GM12878 (cell line): Measurements from ENCODE around the gene RNF44. TPM values are rescaled to one million over a fixed set of nuclear protein-coding genes. Genes with fewer than 3 reads are reported as not detected.

Experiments
- ATAC-seq: fragments of 200-7000 bp; cut with Tn5 transposase; 3 replicates; pipeline ENCODE4 v1.9.1; 2020; ENCODE audit warnings: mild to moderate bottlenecking, moderate library complexity
- BruUV-seq: library from RNA; stranded (reverse); fragments of 400-500 nt; replicated peaks from 2 replicates; lab custom pipeline; 2021; lab: Mats Ljungman, UMichigan
- CTCF ChIA-PET: fragments of 300-600 bp; sonication (Branson Sonifier 250); formaldehyde crosslinking; extraction: SDS; loops from one replicate; lab custom pipeline; 2021; ENCODE audit warnings: inconsistent platforms; lab: Yijun Ruan, JAX
- POLR2A ChIA-PET: fragments of 350-600 bp; formaldehyde crosslinking; extraction: SDS; loops from one replicate; lab custom pipeline; 2021; ENCODE audit warnings: inconsistent platforms; lab: Charles Lee
- RAD21 ChIA-PET: fragments of 300-600 bp; sonication (Branson Sonifier 250); formaldehyde crosslinking; loops from one replicate; lab custom pipeline; 2023; ENCODE audit warnings: antibody characterized with exemption; ENCODE audit not compliant: unreplicated experiment; lab: Charles Lee
- SMC1A ChIA-PET: fragments of 300-600 bp; sonication (Branson Sonifier 250); formaldehyde crosslinking; loops from one replicate; lab custom pipeline; 2023; ENCODE audit not compliant: unreplicated experiment, uncharacterized antibody; lab: Charles Lee
- DNase-seq: peaks from one replicate; pipeline ENCODE4 v3.0.0-alpha.2; 2011; ENCODE audit warnings: low read depth, low spot score
- FAIRE-seq: peaks from 3 replicates; lab custom pipeline; 2011; peaks lifted over from hg19 to GRCh38; lab: Jason Lieb, UNC
- H2AFZ ChIP-seq: 2 replicates; pipeline ENCODE4 v1.6.0; 2011; ENCODE audit warnings: low read depth, low read length, control low read depth; ENCODE audit not compliant: control insufficient read depth
- H3K27ac ChIP-seq: 2 replicates; pipeline ENCODE4 v1.5.1; 2011; ENCODE audit warnings: control low read depth; ENCODE audit not compliant: control insufficient read depth, insufficient read depth
- H3K27me3 ChIP-seq, 2 experiments: replicated peaks in 1 of 2; 2 replicates each; pipeline versions ENCODE4 v1.6.0 to v1.6.1; 2011; ENCODE audit warnings: low read length in 1 of 2; ENCODE audit not compliant: control insufficient read depth in 2 of 2, insufficient read depth in 2 of 2
- H3K36me3 ChIP-seq, 2 experiments: 2 replicates each; pipeline ENCODE4 v1.5.1; 2011; ENCODE audit warnings: low read length in 1 of 2; ENCODE audit not compliant: control insufficient read depth in 2 of 2, insufficient read depth in 2 of 2
- H3K4me1 ChIP-seq: 2 replicates; pipeline ENCODE4 v1.6.1; 2011; ENCODE audit warnings: mild to moderate bottlenecking, low read length, moderate library complexity, mixed read lengths; ENCODE audit not compliant: control insufficient read depth, insufficient read depth
- H3K4me2 ChIP-seq: 2 replicates; pipeline ENCODE4 v1.6.0; 2011; ENCODE audit warnings: control low read depth; ENCODE audit not compliant: control insufficient read depth, insufficient read depth
- H3K4me3 ChIP-seq: fragments of 200-600 bp; sonication (generic); 2 replicates; pipeline ENCODE4 v1.5.1; 2016
- H3K79me2 ChIP-seq: 2 replicates; pipeline ENCODE4 v1.6.0; 2011; ENCODE audit warnings: low read length; ENCODE audit not compliant: control insufficient read depth, insufficient read depth
- H3K9ac ChIP-seq: 2 replicates; pipeline ENCODE4 v1.8.0; 2011; ENCODE audit warnings: low read length, control low read depth, mixed read lengths; ENCODE audit not compliant: control insufficient read depth, insufficient read depth
- H3K9me3 ChIP-seq: replicated peaks from 3 replicates; pipeline ENCODE4 v1.5.1; 2011; ENCODE audit warnings: mild to moderate bottlenecking, low read length; ENCODE audit not compliant: control insufficient read depth, insufficient read depth
- H4K20me1 ChIP-seq: 2 replicates; pipeline ENCODE4 v1.6.0; 2011; ENCODE audit not compliant: control insufficient read depth, insufficient read depth
- CEBPB ChIP-seq, 2 experiments: fragments of 150-350 bp in 1 of 2; IDR thresholded peaks; 2 replicates each; pipeline ENCODE4 v1.6.1; 2012 to 2014; ENCODE audit warnings: low read depth in 2 of 2, low read length in 2 of 2, borderline replicate concordance in 1 of 2, inconsistent platforms in 1 of 2
- DPF2 ChIP-seq: fragments of 450-650 bp; IDR thresholded peaks from 2 replicates; pipeline ENCODE4 v1.6.1; 2017; ENCODE audit warnings: mild to moderate bottlenecking
- GABPA ChIP-seq: IDR thresholded peaks from 2 replicates; pipeline ENCODE4 v1.6.1; 2014; ENCODE audit warnings: antibody characterized with exemption, low read depth, mild to moderate bottlenecking, inconsistent platforms
- MEF2B ChIP-seq: fragments of 450-650 bp; IDR thresholded peaks from 2 replicates; pipeline ENCODE4 v1.6.1; 2018; ENCODE audit warnings: mild to moderate bottlenecking, moderate library complexity; ENCODE audit not compliant: partially characterized antibody, poor library complexity, severe bottlenecking
- MYB ChIP-seq: fragments of 150-350 bp; IDR thresholded peaks from 2 replicates; pipeline ENCODE4 v1.6.1; 2014; ENCODE audit warnings: mild to moderate bottlenecking, low read depth, low read length, borderline replicate concordance
- NR2F1 ChIP-seq: fragments of 450-650 bp; conservative IDR thresholded peaks from 2 replicates; pipeline ENCODE4 v1.6.1; 2017; ENCODE audit warnings: mild to moderate bottlenecking
- PAX5 ChIP-seq: IDR thresholded peaks from 2 replicates; pipeline ENCODE4 v1.6.1; 2011; ENCODE audit warnings: low read depth, low read length, borderline replicate concordance
- SREBF1 ChIP-seq: IDR thresholded peaks from 2 replicates; pipeline ENCODE4 v1.6.1; 2012; ENCODE audit warnings: mild to moderate bottlenecking, low read length
- TARDBP ChIP-seq: IDR thresholded peaks from 2 replicates; pipeline ENCODE4 v1.6.1; 2016; ENCODE audit warnings: borderline replicate concordance
- WGBS: methylation state at CpG from one replicate; pipeline ENCODE4 v1.1.6; 2016; ENCODE audit warnings: low lambda C conversion rate; ENCODE audit not compliant: insufficient replicate concordance, insufficient coverage; ENCODE audit errors: missing lambda C conversion rate; 5-methylcytosine and 5-hydroxymethylcytosine counted together
- in situ Hi-C: fragments of 300-500 bp; cut with MboI; formaldehyde crosslinking; loops from 9 replicates; pipeline ENCODE4 v1.14.3; 2018; ENCODE audit warnings: mixed read lengths
- intact Hi-C: fragments of 100-400 bp; cut with micrococcal nuclease; formaldehyde crosslinking; loops from one replicate; pipeline ENCODE4 v1.14.2; 2022; ENCODE audit not compliant: unreplicated experiment
- polyA plus RNA-seq, 11 experiments: library from polyadenylated mRNA; depleted of rRNA in 4 of 11; unstranded in 6 of 11; stranded (reverse) in 5 of 11; fragments of >200 nt; fragmentation: Nextera tagmentation in 4 of 11; fragmentation: Illumina TruSeq in 1 of 11; extraction: Ambion mirVana in 4 of 11; extraction: Trizol in 1 of 11; gene quantifications; 1 replicate in 1 of 11; 2 replicates in 10 of 11; pipeline versions ENCODE4 v1.2.1 to v1.2.3, GENCODE V29; 2011 to 2016; ENCODE audit warnings: inconsistent platforms in 2 of 11, missing spikeins in 2 of 11, low read depth in 1 of 11
- total RNA-seq, 4 experiments: library from RNA; depleted of rRNA in 3 of 4; stranded (reverse); fragments of >200 nt in 3 of 4; fragmentation: Illumina TruSeq in 1 of 4; extraction: Trizol in 1 of 4; gene quantifications; 2 replicates each; pipeline versions ENCODE4 v1.2.1 to v1.2.3, GENCODE V29; 2013 to 2021
- TF ChIP-seq, protein P1 (sequence below): IDR thresholded peaks from 2 replicates; pipeline ENCODE4 v1.6.1; 2011; ENCODE audit warnings: borderline replicate concordance, low read depth, mild to moderate bottlenecking, moderate library complexity, mixed read lengths, low read length; ENCODE audit not compliant: insufficient read depth; ENCODE audit errors: extremely low read length

RNF44 gene
- total and polyA plus RNA-seq, 10 of the 15 experiments (the other 5 are each of a cell fraction or from before 2014, with no cell fraction given): 1.7 to 51.9 (median 7.9) TPM

DNA sequence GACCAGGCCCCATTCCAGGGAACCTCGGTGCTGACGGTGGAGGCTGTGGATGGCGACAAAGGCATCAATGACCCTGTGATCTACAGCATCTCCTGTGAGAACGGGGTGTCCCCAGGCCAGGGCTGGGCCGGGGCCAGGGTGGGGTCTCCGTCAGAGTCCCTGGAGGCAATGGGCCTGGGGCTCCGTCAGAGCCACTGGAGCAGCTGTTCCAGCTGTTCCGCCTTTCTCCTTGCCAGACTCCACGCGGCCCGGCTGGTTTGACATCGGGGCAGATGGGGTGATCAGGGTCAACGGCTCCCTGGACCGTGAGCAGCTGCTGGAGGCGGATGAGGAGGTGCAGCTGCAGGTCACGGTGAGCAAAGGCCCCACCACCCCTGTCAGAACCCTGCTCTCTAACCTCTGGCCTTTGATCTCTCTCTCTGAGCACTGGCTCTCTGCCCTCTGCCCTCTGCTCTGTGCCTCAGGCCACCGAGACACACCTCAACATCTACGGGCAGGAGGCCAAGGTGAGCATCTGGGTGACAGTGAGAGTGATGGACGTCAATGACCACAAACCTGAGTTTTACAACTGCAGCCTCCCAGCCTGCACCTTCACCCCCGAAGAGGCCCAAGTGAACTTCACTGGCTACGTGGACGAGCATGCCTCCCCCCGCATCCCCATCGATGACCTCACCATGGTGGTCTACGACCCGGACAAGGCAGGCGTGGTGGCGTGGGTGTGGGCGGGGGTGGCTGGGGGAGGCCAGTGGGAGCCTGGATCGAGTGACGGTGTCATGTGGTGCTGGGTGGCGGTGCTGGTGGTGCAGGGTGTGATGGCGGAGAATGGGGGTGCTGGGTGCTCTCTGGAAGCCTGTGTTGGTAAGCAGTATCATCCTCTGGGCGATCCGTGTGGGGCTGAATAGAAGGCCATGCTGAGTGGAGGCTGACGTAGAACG, 38.6 kb upstream of the RNF44 start:
- Histone ChIP-seq H2AFZ (no peak overlapping the region), H4K20me1 (no peaks in the 10 kb centered on the region), H3K9me3 (no peaks in the 10 kb centered on the region), H3K36me3 (no peaks in the 10 kb centered on the region), H3K4me1 (no peaks in the 10 kb centered on the region)
- ATAC-seq (no peak), FAIRE-seq (no peak), DNase-seq (no peak)
- ChIA-PET CTCF (interaction anchor here (0.9 to 4.1 kb wide), 4 partner anchors 17 to 536 kb away, joined by 3 to 19 read pairs (median 4); partner anchors contain the start of gene TSPAN17), RAD21 (no interaction called here), SMC1A (no interaction called here)
- no TSS peak for BruUV-seq
- TF ChIP-seq TARDBP (no peak), NR2F1 (no peak), CEBPB (IDR thresholded peaks at IDR 0.05; ENCODE audit: borderline replicate concordance in 1 of 2, low read depth in 2 of 2, low read length in 2 of 2) (no peak), MEF2B (no peak), SREBF1 (no peak), GABPA (no peak), PAX5 (no peak), MYB (no peak), DPF2 (no peak)
- TF ChIP-seq, protein P1, sequence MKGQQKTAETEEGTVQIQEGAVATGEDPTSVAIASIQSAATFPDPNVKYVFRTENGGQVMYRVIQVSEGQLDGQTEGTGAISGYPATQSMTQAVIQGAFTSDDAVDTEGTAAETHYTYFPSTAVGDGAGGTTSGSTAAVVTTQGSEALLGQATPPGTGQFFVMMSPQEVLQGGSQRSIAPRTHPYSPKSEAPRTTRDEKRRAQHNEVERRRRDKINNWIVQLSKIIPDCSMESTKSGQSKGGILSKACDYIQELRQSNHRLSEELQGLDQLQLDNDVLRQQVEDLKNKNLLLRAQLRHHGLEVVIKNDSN: no peak
- TF ChIP-seq, all 136 proteins: peak for 0
- Histone ChIP-seq H3K9ac (no peak overlapping the region), H3K4me2 (no peak overlapping the region), H3K27ac (no peak overlapping the region), H3K79me2 (no peaks in the 10 kb centered on the region), H3K4me3 (no peak overlapping the region), H3K27me3 (no peaks in the 10 kb centered on the region)
- in situ Hi-C loops (loop anchor here (25.0 kb wide), 1 partner anchor 838 kb away; no protein-coding TSS in a partner anchor), intact Hi-C loops (no loop called here)
- POLR2A ChIA-PET: no interaction called here
- 64% methylated on average over 34 of the region's 37 CpGs for WGBS
